IPS-NIHi11 (cell line): ENCODE results near the gene INSL3.

Source experiments
- DNase-seq: peaks from one replicate; pipeline ENCODE4 v3.0.0; 2012; ENCODE audit warnings: mixed read lengths, low spot score

The INSL3 gene, protein sequence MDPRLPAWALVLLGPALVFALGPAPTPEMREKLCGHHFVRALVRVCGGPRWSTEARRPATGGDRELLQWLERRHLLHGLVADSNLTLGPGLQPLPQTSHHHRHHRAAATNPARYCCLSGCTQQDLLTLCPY

GRCh38 chr19:17821190-17821589 lies at the start of gene INSL3:
Gene INSL3, minus strand, starts transcription at chr19:17821519. Its CDS starts 13 bp downstream, at chr19:17821506.
- no peak for DNase-seq

GRCh38 chr19:17869114-17869608 lies 47.8 kb upstream of the INSL3 start:
- peak; percentile 54 for DNase-seq

DNA sequence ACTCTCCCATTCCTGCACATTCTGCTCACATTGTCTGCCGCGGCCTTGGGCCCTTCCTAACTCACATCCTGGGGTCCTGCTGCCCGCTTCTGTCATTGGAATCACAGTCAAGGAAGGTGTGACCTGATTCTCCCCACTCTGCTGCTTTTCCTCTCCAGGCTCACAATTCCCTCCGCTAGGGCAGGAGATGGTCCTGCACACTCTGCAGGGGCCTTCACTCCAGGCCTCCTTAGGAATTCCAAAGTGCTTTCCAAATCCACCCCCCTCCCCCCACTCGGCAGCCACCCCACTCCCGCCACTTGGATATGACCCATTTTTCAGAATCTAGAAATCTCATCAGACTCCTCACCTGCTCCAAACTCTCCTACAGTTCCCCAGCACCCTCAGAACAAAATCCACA lies 47.4 kb upstream of the INSL3 start:
- no peak for DNase-seq

DNA sequence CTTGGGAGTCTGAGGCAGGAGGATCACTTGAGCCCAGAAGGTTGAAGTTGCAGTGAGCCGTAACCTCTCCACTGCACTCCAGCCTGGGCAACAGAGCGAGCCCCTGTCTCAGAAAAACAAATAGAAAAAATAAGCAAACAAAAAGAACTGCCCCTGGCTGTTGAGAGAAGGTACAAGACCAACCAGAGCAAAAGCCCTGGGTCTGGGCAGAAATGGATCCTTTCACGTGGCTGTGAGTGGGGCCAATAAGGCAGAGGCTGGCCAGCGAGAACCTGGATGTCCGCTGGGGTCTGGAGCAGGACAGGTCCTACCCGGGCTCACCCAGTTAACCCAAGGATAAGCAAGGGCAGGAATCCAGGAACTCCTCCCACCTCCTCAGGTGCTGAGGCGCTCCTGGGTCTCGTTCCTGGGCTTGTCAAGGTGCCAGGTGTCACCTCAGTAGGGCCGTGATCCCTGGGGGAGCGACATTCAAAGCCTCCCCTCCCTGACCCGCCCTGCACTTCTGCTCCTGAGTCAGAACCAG lies 45.7 kb upstream of the INSL3 start:
- no peak for DNase-seq

GRCh38 chr19:17866312-17866963 lies 45.1 kb upstream of the INSL3 start:
- no peak for DNase-seq

DNA sequence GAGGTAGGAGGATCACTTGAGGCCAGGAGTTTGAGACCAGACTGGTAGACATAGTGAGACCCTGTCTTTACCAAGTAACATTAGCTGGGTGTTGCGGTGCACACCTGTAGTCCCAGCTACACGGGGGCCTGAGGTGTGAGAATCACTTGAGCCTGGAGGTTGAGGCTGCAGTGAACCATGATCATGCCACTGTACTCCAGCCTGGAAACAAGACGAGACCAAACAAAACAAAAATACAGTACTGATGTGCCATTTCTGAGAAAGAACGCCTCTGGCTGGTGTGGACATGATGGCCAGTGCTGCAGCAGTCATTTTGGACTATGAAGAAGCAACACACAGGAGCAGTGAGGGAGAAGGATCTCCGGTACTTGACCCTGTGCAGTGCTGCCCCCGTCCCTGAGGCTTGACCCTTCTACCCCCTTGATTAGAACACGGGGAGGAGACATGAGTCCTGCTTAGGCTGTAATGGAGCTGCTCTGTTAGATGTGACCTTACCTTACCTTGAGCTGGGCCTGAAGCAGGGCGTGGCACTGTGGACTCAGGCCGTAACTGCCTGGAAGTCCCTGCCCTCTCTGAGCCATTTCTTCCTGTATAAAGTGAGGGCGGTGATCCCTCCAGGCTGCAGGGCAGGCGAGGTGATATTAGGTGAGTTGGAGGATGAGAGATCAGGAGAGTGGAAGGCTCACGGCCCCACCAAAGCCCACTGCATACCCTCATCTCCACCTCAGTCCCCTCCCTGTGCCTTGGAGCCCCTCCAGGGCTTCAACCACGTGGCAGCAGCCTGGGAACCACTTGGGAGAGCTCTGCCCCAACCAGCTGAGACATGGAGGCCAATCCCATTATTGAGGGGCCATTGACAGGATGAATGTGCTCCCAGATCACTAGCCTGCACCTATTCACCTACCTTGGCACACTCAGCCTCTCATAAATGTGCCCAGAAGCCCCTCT lies 44.3 kb upstream of the INSL3 start:
- DNase-seq, result no peak

DNA sequence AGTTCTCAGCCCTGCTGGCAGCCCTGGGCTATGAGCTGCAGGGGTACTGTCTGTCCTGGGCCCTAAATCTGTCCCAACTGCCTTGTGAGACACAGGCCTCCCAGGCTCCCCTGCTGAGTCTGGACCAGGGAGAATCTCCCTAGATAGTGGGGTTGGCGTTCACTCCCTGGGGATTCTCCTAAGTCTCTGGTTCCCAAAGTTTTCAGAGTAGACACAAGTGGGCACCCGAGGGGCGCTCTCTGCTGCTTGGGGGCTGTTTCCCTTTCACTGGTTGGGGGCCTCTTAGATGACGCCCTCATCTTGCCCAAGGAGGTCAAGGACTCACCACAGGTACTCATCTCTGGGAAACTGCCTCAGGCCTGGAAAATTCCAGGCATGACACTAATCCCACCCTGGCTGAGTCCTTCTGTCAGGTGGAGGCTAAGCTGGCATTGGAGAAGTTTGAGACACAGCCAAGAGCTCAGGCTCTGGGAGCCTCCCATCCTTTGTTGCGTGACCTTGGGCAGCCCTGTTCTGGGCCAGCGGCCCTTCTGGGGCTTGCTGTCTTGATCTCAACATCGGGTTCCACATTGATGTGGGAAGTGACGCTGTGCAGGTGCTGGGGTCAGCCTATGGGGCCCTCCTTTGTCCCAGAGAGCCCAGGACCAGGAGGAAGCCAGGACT lies 42.3 kb upstream of the INSL3 start:
- DNase-seq, result no peak

- no peak for DNase-seq
Observed at GRCh38 chr19:17862711-17863519, 41.6 kb upstream of the INSL3 start.

- no peak for DNase-seq
Observed at GRCh38 chr19:17861542-17862402, 40.5 kb upstream of the INSL3 start.

DNA sequence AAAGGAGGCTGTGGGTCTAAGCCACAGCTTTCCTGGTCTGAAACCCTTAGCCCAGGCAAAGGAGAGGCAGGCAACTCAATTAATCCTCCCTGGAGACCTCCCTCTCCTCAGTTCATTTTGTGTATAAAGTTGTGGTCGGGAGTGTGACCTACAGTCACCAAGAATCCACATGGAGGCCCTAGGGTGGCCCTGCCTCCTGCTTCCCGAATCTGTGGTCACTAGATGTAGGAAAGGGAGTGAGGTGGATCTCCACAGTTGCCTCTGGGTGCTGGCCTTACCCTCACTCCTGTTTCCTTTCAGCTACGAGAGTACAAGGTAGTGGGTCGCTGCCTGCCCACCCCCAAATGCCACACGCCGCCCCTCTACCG lies 39.7 kb upstream of the INSL3 start:
- DNase-seq, result no peak

GRCh38 chr19:17860331-17860992 lies 39.1 kb upstream of the INSL3 start:
- DNase-seq, result no peak

GRCh38 chr19:17859533-17860330 lies 38.4 kb upstream of the INSL3 start, which contains the start of gene RPL18A:
Gene RPL18A, plus strand, starts transcription at chr19:17859910. Its CDS starts 47 bp downstream, at chr19:17859957.
- DNase-seq, result peak; percentile 93

DNA sequence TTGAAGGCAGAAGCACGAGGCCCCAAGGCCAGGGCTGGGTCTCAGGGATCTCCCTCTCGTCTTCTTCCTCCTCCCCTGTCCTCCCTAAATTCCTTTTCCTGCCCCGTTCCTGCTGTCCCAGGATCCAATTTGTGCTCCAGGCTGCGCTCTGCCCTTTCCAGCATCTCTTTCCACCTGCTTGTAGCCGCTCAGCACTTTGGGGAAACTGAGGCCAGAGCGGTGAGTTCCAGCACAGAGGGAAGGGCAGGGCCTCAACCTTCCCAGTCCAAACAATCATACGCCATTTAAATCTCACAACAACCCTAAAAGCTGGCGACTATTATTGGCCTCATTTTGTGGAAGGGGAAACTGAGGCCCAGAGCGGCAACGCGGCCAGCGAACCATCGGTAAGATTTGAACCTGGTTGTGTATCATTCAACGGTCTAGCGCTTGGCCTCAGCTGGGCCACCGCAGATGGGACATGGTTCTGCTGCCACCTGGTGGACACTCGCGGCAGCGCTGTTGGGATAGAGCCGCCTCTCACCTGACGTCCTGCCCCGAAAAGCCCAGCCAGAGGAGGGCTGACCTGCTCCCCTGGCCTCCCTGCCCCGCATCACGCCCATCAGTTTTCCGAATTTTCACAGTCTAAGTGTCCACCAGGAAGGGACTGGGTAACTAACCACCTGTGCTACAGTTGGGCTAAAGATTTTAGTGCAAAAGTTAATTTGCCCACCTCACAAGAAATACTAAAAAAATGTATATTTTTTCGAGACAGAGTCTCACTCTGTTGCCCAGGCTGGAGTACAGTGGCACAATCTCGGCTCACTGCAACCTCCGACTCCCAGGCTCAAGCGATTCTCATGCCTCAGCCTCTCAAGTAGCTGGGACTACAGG lies 34.2 kb upstream of the INSL3 start:
- DNase-seq, result peak; percentile 84

GRCh38 chr19:17854061-17854460 lies 32.7 kb upstream of the INSL3 start:
- DNase-seq, result no peak

DNA sequence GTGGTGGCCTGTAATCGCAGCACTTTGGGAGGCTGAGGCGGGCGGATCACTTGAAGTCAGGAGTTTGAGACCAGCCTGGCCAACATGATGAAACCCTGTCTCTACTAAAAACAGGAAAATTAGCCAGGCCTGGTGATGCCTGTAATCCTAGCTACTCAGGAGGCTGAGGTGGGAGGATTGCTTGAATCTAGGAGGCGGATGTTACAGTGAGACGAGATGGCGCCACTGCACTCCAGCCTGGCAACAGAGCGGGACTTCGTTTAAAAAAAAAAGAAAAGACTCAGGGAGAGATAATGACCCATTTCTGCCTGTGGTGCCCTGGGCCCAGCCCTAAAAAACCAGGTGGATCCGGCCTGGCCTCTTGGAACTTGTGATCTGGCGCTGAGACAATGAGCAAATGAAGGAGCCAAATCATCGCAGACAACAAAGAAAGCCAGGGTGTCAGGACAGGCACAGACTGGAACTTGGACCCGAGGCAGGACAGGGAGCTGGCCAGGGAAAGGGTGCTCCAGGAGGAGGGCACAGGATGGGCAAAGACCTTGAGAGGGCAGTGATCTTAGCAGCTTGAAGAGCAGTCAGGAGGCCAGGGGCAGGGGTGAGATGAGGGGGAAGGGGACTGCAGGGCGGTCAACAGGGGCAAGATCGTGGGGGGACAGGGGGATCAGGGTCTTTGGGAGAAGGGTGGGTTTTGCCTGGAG lies 27.4 kb upstream of the INSL3 start:
- DNase-seq, result no peak

DNA sequence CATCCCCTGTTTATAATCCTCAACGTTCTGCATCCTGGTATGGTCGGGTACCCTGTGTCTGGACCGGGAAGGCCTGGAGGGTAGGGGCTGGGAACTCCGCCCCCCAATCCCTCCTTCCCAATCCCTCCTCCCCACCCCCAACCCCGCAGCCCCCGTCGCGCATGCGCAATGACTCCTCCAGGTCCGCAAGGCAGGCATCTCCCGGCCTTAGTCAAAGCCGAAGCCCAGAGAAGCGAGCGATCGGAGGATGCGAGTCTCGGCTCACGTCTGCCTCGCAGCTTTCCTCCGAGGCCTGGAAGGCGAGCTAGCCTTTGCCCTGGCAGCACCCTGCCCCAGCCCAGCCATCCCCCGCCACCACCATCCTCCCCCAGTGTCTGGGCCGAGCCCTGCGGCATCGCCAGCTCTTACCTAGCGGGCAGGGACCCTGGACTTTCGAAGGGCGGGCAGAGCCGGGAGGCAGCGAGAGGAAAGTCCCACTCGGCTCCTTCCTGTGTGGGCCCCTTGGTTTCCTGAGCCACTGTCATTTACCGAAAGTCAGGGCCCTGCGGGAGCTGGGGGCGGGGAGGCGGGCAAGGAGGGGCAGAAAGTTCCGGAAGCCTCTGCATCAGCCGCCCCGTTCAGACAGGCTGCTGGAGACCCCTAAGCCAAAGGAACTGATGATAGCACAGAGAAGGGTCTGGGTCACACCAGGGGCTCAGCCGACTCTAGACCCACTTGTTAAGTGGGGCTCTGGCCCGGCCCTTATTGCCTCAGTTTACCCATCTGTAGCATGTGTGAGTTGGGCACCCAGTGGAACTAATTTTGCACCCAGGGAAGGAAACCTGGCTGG lies 26.4 kb upstream of the INSL3 start, which contains the start of gene JAK3:
Gene JAK3 (minus strand): TSS at position 445 of the 829 bp plus-strand sequence. CDS start 3,565 bp downstream, outside the sequence.
- DNase-seq, result peak; percentile 91
